ENCODE data around the gene MKI67. TPM values are rescaled to one million over a fixed set of nuclear protein-coding genes. Genes with fewer than 3 reads are reported as not detected.

Gene MKI67
- total RNA-seq, 2 donors from 2014 or later, result 0.41 to 2.7 TPM

DNA sequence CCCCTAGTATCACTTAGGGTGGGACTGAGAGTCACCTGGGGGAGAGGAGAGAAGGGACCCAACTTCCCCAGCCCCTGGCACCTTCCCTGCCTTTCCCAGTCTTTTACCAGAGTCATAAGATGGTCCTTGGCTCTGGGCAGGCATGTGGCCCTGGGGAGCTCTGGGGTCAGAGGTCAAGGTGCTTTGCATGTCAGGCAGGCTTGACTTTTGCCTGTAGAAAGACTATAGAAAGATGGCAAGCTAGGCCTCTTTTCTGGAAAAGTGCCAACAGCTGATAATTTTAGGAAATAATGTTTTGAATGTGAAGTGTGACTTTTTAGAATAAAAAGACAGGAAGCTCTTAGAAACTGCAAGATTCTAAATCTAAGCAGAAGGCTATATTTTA is 67.5 kb downstream of the MKI67 start:
- H3K9me3 ChIP-seq, result no peaks in the 10 kb centered on the region
- ATAC-seq (ENCODE audit: insufficient number of reproducible peaks, low FRiP score, low read depth), result no peak
- H3K27ac ChIP-seq, result peak overlapping the region; percentile 27 to 34
- no peak for DNase-seq (ENCODE audit: low spot score)
- H3K36me3 ChIP-seq, result peaks cover 4% of the 10 kb centered on the region
- TF ChIP-seq, protein P1, sequence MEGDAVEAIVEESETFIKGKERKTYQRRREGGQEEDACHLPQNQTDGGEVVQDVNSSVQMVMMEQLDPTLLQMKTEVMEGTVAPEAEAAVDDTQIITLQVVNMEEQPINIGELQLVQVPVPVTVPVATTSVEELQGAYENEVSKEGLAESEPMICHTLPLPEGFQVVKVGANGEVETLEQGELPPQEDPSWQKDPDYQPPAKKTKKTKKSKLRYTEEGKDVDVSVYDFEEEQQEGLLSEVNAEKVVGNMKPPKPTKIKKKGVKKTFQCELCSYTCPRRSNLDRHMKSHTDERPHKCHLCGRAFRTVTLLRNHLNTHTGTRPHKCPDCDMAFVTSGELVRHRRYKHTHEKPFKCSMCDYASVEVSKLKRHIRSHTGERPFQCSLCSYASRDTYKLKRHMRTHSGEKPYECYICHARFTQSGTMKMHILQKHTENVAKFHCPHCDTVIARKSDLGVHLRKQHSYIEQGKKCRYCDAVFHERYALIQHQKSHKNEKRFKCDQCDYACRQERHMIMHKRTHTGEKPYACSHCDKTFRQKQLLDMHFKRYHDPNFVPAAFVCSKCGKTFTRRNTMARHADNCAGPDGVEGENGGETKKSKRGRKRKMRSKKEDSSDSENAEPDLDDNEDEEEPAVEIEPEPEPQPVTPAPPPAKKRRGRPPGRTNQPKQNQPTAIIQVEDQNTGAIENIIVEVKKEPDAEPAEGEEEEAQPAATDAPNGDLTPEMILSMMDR (IDR thresholded peaks at IDR 0.05), result no peak
- no peaks in the 10 kb centered on the region for H3K27me3 ChIP-seq (replicated peaks; ENCODE audit: insufficient read depth)
- H3K4me3 ChIP-seq, result no peak overlapping the region
- H3K4me1 ChIP-seq (ENCODE audit: control insufficient read depth in 1 of 2, low read depth in 2 of 2), result peaks cover 42 to 78% of the 10 kb centered on the region in 2 donors

DNA sequence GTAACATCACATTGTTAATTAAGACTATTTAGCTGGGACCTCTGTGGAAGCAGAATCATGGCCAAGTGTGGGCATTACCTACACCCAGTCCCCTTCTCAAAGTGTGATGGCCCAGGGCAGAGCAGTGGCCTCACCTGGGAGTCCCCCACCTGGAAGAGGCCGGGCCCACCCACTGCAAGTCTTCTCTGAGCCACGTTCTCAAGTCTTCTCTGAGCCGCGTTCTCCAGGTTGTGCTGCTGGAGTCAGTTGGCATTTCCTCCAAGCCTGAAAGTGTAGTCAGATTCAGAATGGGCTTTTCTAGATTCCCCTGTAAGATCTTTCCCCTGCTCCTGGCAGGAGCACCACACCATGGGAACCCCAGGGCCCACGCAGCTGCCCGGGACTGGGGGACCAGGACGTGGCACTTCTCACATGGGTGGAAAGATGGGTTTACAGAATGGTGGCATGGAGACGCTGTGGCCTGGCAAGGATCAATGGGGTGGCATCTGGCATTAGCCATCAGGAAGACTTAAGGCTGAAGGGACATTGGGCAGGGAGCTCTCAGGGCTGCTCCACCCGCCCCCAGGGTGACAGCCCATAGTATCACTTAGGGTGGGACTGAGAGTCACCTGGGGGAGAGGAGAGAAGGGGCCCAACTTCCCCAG is 68.0 kb downstream of the MKI67 start:
- Histone ChIP-seq H3K4me3 (no peak overlapping the region), H3K27me3 (replicated peaks; ENCODE audit: insufficient read depth) (no peaks in the 10 kb centered on the region), H3K27ac (peak overlapping the region in 1 of 2 donors; percentile 34), H3K9me3 (no peaks in the 10 kb centered on the region), H3K36me3 (peaks cover 4% of the 10 kb centered on the region), H3K4me1 (ENCODE audit: control insufficient read depth in 1 of 2, low read depth in 2 of 2) (peaks cover 37 to 73% of the 10 kb centered on the region in 2 donors)
- ATAC-seq (ENCODE audit: insufficient number of reproducible peaks, low FRiP score, low read depth), result no peak
- TF ChIP-seq, protein P1 (IDR thresholded peaks at IDR 0.05), result no peak
- DNase-seq (ENCODE audit: low spot score), result no peak

DNA sequence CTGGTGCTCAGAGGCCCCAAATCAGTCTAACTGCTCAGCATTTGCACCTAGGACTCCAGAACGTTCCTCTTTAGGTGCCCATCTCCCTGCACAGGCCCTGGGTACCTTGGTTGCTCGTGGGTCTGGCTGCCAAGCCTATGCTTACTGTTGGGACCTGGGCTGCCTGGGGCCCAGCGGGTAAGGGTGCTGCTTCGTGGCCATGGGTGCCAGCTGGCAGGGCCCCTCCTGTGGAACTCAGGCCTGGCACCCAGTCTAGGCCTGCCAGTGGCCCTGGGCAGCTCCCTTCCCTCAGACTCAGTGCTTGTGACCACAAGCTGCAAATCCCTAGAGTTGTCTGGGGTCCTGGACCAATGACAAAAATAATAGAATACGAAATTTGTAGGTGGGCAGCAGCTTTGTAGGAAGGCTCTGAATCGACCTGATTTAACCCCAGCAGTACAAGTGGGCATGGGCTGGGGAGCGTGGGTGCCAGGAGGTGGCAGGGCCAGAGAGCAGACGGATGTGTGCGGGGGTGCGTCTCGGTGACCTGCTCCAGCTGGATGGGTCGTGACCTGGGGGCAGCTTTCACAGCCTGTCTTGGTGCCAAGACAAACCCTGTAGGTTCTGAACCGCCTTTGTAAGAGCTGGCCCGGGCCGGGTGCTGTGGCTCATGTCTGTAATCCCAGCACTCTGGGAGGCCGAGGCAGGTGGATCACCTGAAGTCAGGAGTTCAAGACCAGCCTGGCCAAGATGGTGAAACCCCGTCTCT is 69.7 kb downstream of the MKI67 start:
- H3K27me3 ChIP-seq (replicated peaks; ENCODE audit: insufficient read depth), result no peaks in the 10 kb centered on the region
- H3K9me3 ChIP-seq, result no peaks in the 10 kb centered on the region
- H3K4me3 ChIP-seq, result no peak overlapping the region
- H3K4me1 ChIP-seq (ENCODE audit: control insufficient read depth in 1 of 2, low read depth in 2 of 2), result peaks cover 20 to 55% of the 10 kb centered on the region in 2 donors
- peaks cover 4% of the 10 kb centered on the region for H3K36me3 ChIP-seq
- DNase-seq (ENCODE audit: low spot score) (no peak), ATAC-seq (ENCODE audit: insufficient number of reproducible peaks, low FRiP score, low read depth) (no peak)
- peak overlapping the region; percentile 18 to 61 for H3K27ac ChIP-seq
- TF ChIP-seq, protein P1 (IDR thresholded peaks at IDR 0.05), result no peak

DNA sequence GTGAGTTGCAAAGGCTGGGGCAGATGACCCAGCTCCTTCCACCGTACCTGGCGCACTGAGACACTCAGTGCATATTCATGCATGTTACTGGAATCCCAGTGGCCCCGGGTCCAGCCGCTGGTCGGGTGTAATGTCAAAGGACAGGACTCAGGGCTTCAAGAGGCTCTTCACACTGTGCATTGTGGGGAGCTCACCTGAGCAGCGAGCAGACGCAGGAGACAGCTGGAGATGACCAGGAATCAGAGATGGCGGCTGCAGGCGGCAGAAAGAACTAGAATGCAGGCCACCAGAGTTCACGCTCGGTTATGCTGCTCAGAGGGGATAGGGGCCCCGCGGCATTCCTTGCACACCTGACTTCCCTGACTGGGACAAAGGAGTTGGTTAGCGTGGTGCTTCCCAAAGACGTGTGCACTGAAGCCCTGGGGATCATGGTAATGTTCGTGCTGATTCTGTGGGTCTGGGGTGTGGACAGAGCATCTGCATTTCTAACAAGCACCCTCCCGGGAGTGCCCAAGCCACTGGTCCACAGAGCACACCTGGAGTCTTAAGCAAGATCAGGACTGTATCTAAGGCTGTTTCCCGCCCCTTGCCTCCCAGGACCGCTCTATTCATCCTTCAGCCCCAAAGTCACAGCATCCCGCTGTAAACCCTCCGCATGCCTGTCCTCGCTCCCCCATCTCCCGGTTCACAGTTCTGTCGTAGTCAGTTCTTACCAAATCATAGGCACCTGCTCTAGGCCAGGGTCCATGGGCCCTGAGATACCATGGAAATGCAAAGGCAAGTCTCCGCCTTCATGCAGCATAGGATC is 71.0 kb downstream of the MKI67 start:
- Histone ChIP-seq H3K27me3 (replicated peaks; ENCODE audit: insufficient read depth) (no peaks in the 10 kb centered on the region), H3K27ac (no peak overlapping the region), H3K4me3 (no peak overlapping the region), H3K4me1 (ENCODE audit: control insufficient read depth in 1 of 2, low read depth in 2 of 2) (peaks cover 9 to 43% of the 10 kb centered on the region in 2 donors), H3K9me3 (no peaks in the 10 kb centered on the region), H3K36me3 (peaks cover 4% of the 10 kb centered on the region)
- DNase-seq (ENCODE audit: low spot score) (no peak), ATAC-seq (ENCODE audit: insufficient number of reproducible peaks, low FRiP score, low read depth) (no peak)
- TF ChIP-seq, protein P1 (IDR thresholded peaks at IDR 0.05), result no peak
